H1 (cell line): Measurements from ENCODE around the gene LEFTY2. TPM values are rescaled to one million over a fixed set of nuclear protein-coding genes. Genes with fewer than 3 reads are reported as not detected.

Experiments
- CTCF ChIA-PET: fragments of 300-600 bp; sonication (Branson Sonifier 250); formaldehyde crosslinking; loops from one replicate; lab custom pipeline; 2021; ENCODE audit not compliant: partially characterized antibody; lab: Charles Lee
- POLR2A ChIA-PET: fragments of 300-600 bp; sonication (Branson Sonifier 250); formaldehyde crosslinking; loops from one replicate; lab custom pipeline; 2021; ENCODE audit warnings: inconsistent platforms; ENCODE audit not compliant: partially characterized antibody; lab: Charles Lee
- DNase-seq, 2 experiments: peaks; one replicate each; pipeline versions ENCODE4 v3.0.0 to v3.0.0-alpha.2; 2010 to 2022; ENCODE audit warnings: low spot score in 2 of 2, low read depth in 1 of 2, mixed read lengths in 1 of 2
- FAIRE-seq: peaks from 2 replicates; lab custom pipeline; 2011; peaks lifted over from hg19 to GRCh38; lab: Jason Lieb, UNC
- H2AFZ ChIP-seq: 2 replicates; pipeline ENCODE4 v1.8.1; 2012; ENCODE audit warnings: low read length, inconsistent platforms
- H2AK5ac ChIP-seq: 2 replicates; pipeline ENCODE4 v1.6.1; 2013; ENCODE audit warnings: low read depth, low read length
- H2BK120ac ChIP-seq: replicated peaks from 2 replicates; pipeline ENCODE3; 2013; ENCODE audit warnings: low read depth, low read length, inconsistent platforms
- H2BK12ac ChIP-seq: 2 replicates; pipeline ENCODE4 v1.6.1; 2013; ENCODE audit warnings: low read depth, low read length
- H2BK15ac ChIP-seq: 2 replicates; pipeline ENCODE4 v1.6.1; 2013; ENCODE audit warnings: low read length
- H2BK20ac ChIP-seq: 2 replicates; pipeline ENCODE4 v1.6.1; 2013; ENCODE audit warnings: low read length
- H2BK5ac ChIP-seq: 2 replicates; pipeline ENCODE4 v1.6.1; 2013; ENCODE audit warnings: low read depth, low read length
- H3K14ac ChIP-seq: 2 replicates; pipeline ENCODE4 v1.6.1; 2013; ENCODE audit warnings: inconsistent platforms; ENCODE audit not compliant: insufficient read length
- H3K18ac ChIP-seq: 2 replicates; pipeline ENCODE4 v1.6.1; 2013; ENCODE audit warnings: low read length; ENCODE audit errors: extremely low read depth
- H3K23ac ChIP-seq: 2 replicates; pipeline ENCODE4 v1.6.1; 2013; ENCODE audit warnings: inconsistent platforms; ENCODE audit not compliant: insufficient read length
- H3K23me2 ChIP-seq: 2 replicates; pipeline ENCODE4 v1.6.1; 2013; ENCODE audit warnings: low read depth, low read length
- H3K27ac ChIP-seq: 2 replicates; pipeline ENCODE4 v1.6.1; 2011; ENCODE audit warnings: low read depth, low read length, inconsistent platforms
- H3K27me3 ChIP-seq, 4 experiments: replicated peaks in 1 of 4; 1 replicate in 1 of 4; 2 replicates in 3 of 4; pipeline versions ENCODE4 v1.6.1 to v1.8.1; 2011 to 2013; ENCODE audit warnings: low read length in 3 of 4, mild to moderate bottlenecking in 3 of 4, inconsistent platforms in 2 of 4, mixed read lengths in 2 of 4, moderate library complexity in 1 of 4; ENCODE audit not compliant: control insufficient read depth in 3 of 4, insufficient read depth in 3 of 4; ENCODE audit errors: extremely low read depth in 1 of 4
- H3K36me3 ChIP-seq, 4 experiments: 2 replicates each; pipeline versions ENCODE4 v1.6.1 to v1.8.1; 2011 to 2013; ENCODE audit warnings: mild to moderate bottlenecking in 4 of 4, low read length in 3 of 4, moderate library complexity in 2 of 4, control low read depth in 1 of 4, inconsistent platforms in 1 of 4; ENCODE audit not compliant: insufficient read depth in 4 of 4, control insufficient read depth in 2 of 4
- H3K4ac ChIP-seq: replicated peaks from 2 replicates; pipeline ENCODE3; 2013; ENCODE audit warnings: low read length, low read depth, mixed read lengths, inconsistent platforms; ENCODE audit not compliant: insufficient read length
- H3K4me1 ChIP-seq, 4 experiments: replicated peaks in 1 of 4; 1 replicate in 1 of 4; 2 replicates in 3 of 4; pipeline versions ENCODE4 v1.6.1 to v1.8.1; 2011 to 2013; ENCODE audit warnings: low read length in 3 of 4, inconsistent platforms in 2 of 4, mixed read lengths in 1 of 4; ENCODE audit not compliant: insufficient read depth in 4 of 4, control insufficient read depth in 3 of 4
- H3K4me2 ChIP-seq, 2 experiments: 2 replicates each; pipeline versions ENCODE4 v1.6.1 to v1.8.1; 2011 to 2013; ENCODE audit warnings: low read depth in 2 of 2, low read length in 2 of 2, control low read depth in 1 of 2, inconsistent platforms in 1 of 2, mild to moderate bottlenecking in 1 of 2; ENCODE audit not compliant: insufficient read depth in 1 of 2
- H3K4me3 ChIP-seq, 4 experiments: fragments of 200-600, 300-600 bp in 1 of 4; sonication (generic), shearing (Covaris generic), sonication (Bioruptor Twin) in 1 of 4; 2 replicates each; pipeline versions ENCODE4 v1.5.1 to v1.8.1; 2011 to 2016; ENCODE audit warnings: low read length in 4 of 4, low read depth in 3 of 4, control low read depth in 2 of 4, inconsistent platforms in 2 of 4, mild to moderate bottlenecking in 2 of 4, mixed read lengths in 1 of 4, moderate library complexity in 1 of 4; ENCODE audit not compliant: insufficient read depth in 2 of 4; ENCODE audit errors: extremely low read depth in 1 of 4
- H3K56ac ChIP-seq: replicated peaks from 2 replicates; pipeline ENCODE3; 2013; ENCODE audit warnings: low read depth, mild to moderate bottlenecking, mixed read lengths, low read length, inconsistent platforms; ENCODE audit not compliant: insufficient read length
- H3K79me1 ChIP-seq: 2 replicates; pipeline ENCODE4 v1.6.1; 2013; ENCODE audit warnings: low read depth, low read length, control low read depth
- H3K79me2 ChIP-seq, 2 experiments: 2 replicates each; pipeline versions ENCODE4 v1.6.1 to v1.8.1; 2012 to 2013; ENCODE audit warnings: low read length in 2 of 2, mild to moderate bottlenecking in 2 of 2, inconsistent platforms in 1 of 2; ENCODE audit not compliant: insufficient read depth in 2 of 2, control insufficient read depth in 1 of 2
- H3K9ac ChIP-seq, 4 experiments: replicated peaks in 1 of 4; 1 replicate in 1 of 4; 2 replicates in 3 of 4; pipeline versions ENCODE4 v1.6.1 to v1.8.1; 2011 to 2013; ENCODE audit warnings: low read depth in 3 of 4, low read length in 3 of 4, control low read depth in 2 of 4, mild to moderate bottlenecking in 2 of 4, moderate library complexity in 2 of 4, inconsistent platforms in 1 of 4; ENCODE audit errors: extremely low read depth in 1 of 4
- H3K9me3 ChIP-seq, 2 experiments: 2 replicates each; pipeline versions ENCODE4 v1.6.1 to v1.8.1; 2012 to 2013; ENCODE audit warnings: mild to moderate bottlenecking in 2 of 2, moderate library complexity in 2 of 2, control low read depth in 1 of 2, inconsistent platforms in 1 of 2, low read depth in 1 of 2, low read length in 1 of 2, mixed read lengths in 1 of 2; ENCODE audit not compliant: insufficient read depth in 2 of 2
- H4K20me1 ChIP-seq, 2 experiments: replicated peaks in 1 of 2; 2 replicates each; pipeline versions ENCODE3 to v1.8.1; 2011 to 2013; ENCODE audit warnings: inconsistent platforms in 2 of 2, low read length in 2 of 2, mild to moderate bottlenecking in 1 of 2; ENCODE audit not compliant: insufficient read depth in 2 of 2, control insufficient read depth in 1 of 2
- H4K5ac ChIP-seq: 2 replicates; pipeline ENCODE4 v1.6.1; 2013; ENCODE audit warnings: low read length, low read depth, mixed read lengths, inconsistent platforms; ENCODE audit not compliant: insufficient read length
- H4K8ac ChIP-seq: 2 replicates; pipeline ENCODE4 v1.8.0; 2013; ENCODE audit warnings: mild to moderate bottlenecking, moderate library complexity, low read length, inconsistent platforms; ENCODE audit not compliant: insufficient read depth; ENCODE audit errors: extremely low read depth
- H4K91ac ChIP-seq: replicated peaks from 2 replicates; pipeline ENCODE3; 2013; ENCODE audit warnings: low read length, mixed read lengths, inconsistent platforms; ENCODE audit not compliant: insufficient read length
- BACH1 ChIP-seq: IDR thresholded peaks from 2 replicates; pipeline ENCODE4 v1.6.1; 2012; ENCODE audit warnings: low read length, improper control_type of control experiment
- GABPA ChIP-seq: IDR thresholded peaks from 2 replicates; pipeline ENCODE4 v1.6.1; 2011; ENCODE audit warnings: mild to moderate bottlenecking, low read length, moderate library complexity, borderline replicate concordance; ENCODE audit not compliant: insufficient read depth
- RAD21 ChIP-seq, 2 experiments: IDR thresholded peaks in 1 of 2; conservative IDR thresholded peaks in 1 of 2; 2 replicates each; pipeline ENCODE4 v1.6.1; 2011; ENCODE audit warnings: low read depth in 2 of 2, low read length in 2 of 2, improper control_type of control experiment in 1 of 2, inconsistent platforms in 1 of 2, mild to moderate bottlenecking in 1 of 2, moderate library complexity in 1 of 2
- SIN3A ChIP-seq, 2 experiments: IDR thresholded peaks in 1 of 2; conservative IDR thresholded peaks in 1 of 2; 2 replicates each; pipeline ENCODE4 v1.6.1; 2011 to 2012; ENCODE audit warnings: low read length in 2 of 2, improper control_type of control experiment in 1 of 2, low read depth in 1 of 2, mild to moderate bottlenecking in 1 of 2
- TBP ChIP-seq: IDR thresholded peaks from 2 replicates; pipeline ENCODE4 v1.6.1; 2011; ENCODE audit warnings: low read depth, low read length, improper control_type of control experiment
- YY1 ChIP-seq: IDR thresholded peaks from 2 replicates; pipeline ENCODE4 v1.6.1; 2011; ENCODE audit warnings: low read depth, mild to moderate bottlenecking, low read length
- WGBS, 2 experiments: shearing (Covaris generic) in 1 of 2; methylation state at CpG; one replicate each; pipeline versions ENCODE4 v1.1.6 to v1.1.7; 2013 to 2015; ENCODE audit warnings: low lambda C conversion rate in 2 of 2, mixed read lengths in 2 of 2, inconsistent platforms in 1 of 2, low coverage in 1 of 2, missing lambda C conversion rate in 1 of 2; ENCODE audit not compliant: insufficient replicate concordance in 2 of 2, insufficient coverage in 1 of 2, insufficient read length in 1 of 2; ENCODE audit errors: extremely low coverage in 1 of 2, missing lambda C conversion rate in 1 of 2; 5-methylcytosine and 5-hydroxymethylcytosine counted together
- polyA plus RNA-seq, 7 experiments: library from polyadenylated mRNA; depleted of rRNA in 3 of 7; stranded (reverse) in 5 of 7; unstranded in 2 of 7; fragments of >200 nt in 5 of 7; fragments of 200-250 nt in 2 of 7; gene quantifications; 1 replicate in 5 of 7; 2 replicates in 1 of 7; 4 replicates in 1 of 7; pipeline versions ENCODE4 v1.2.1 to v1.2.3, GENCODE V29; 2011 to 2013; ENCODE audit warnings: missing spikeins in 2 of 7, mixed read lengths in 2 of 7
- total RNA-seq: library from RNA; stranded (reverse); fragmentation: NEBNext Ultra II Directional; extraction: Animal tissue kit (Norgen Biotek cat#: 25700); gene quantifications from 2 replicates; pipeline ENCODE4 v1.2.1, GENCODE V29; 2021
- TF ChIP-seq, protein P1 (sequence below): IDR thresholded peaks from 2 replicates; pipeline ENCODE4 v1.6.1; 2012; ENCODE audit warnings: low read length, inconsistent platforms

Gene LEFTY2
- total and polyA plus RNA-seq, 2 of the 8 experiments (the other 6 are each of a cell fraction or from before 2014, with no cell fraction given), result 2.6 to 4.3 TPM

DNA sequence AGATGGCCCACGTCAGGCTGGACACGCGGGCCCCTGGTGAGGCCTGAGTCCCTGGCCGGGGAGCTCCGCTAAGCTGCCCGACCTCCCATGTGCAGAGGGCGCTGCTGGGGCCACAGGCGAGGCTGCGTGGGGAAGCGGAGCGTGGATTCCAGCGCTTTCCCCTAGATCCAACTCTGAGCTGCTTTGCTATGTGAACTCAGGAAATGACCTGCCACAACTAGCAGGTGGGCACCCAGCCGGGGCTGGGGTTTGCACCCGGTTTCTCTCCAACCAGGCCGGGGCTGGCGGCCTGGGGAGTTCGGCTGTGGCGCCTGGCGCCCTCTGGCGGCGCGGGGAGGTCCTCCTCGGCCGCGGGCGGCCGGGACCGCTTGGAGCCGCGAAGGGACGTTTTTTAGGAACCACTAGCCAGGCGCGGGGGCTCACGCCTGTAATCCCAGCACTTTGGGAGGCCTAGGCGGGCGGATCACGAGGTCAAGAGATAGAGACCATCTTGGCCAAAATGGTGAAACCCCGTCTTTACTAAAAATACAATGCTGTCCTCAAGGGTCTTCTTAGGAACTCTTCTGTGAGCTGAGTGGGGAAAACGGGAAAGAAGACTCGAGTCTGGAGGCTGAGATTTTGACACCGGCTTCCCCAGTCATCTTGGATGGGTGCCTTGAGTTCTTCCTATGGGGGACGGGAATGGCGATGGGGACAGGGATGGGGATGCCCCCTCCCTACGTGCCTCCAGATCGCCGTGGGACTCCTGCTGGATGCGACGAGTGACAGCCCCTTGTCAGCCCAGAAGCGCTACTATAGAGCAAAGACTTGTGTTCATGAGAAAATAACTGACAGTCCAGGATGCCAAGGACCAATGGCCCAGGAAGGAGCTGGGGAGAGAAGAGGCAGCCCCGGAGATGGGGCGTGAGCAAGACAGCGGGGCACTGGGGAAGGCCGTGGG lies 29.6 kb downstream of the LEFTY2 start:
- no peak overlapping the region for H4K5ac ChIP-seq
- no peak overlapping the region for H3K14ac ChIP-seq
- H3K4ac ChIP-seq, result peak overlapping the region; percentile 16
- DNase-seq (peak in 1 of 2 experiments; percentile 94), FAIRE-seq (no peak)
- no peaks in the 10 kb centered on the region for H3K79me2 ChIP-seq
- peak overlapping the region in 1 of 2 experiments; percentile 12; a peak in 2 of 4 replicates for H3K4me2 ChIP-seq
- no peak overlapping the region for H2BK15ac ChIP-seq
- peak overlapping the region; percentile 63 for H2BK12ac ChIP-seq
- no peak overlapping the region for H3K56ac ChIP-seq
- ChIA-PET CTCF (interaction anchor here (0.6 to 18.7 kb wide), 46 partner anchors 9 to 1087 kb away, joined by 3 to 406 read pairs (median 5); partner anchors contain the start of genes LEFTY1, LEFTY2, PYCR2 and SRP9), POLR2A (interaction anchor here (0.5 to 5.3 kb wide), 12 partner anchors 10 to 131 kb away, joined by 3 to 41 read pairs (median 3); partner anchors contain the start of gene TMEM63A)
- no peaks in the 10 kb centered on the region for H3K23me2 ChIP-seq
- H4K8ac ChIP-seq, result peak overlapping the region; percentile 63
- no peak overlapping the region for H3K27ac ChIP-seq
- H4K91ac ChIP-seq, result peak overlapping the region; percentile 38
- no peak overlapping the region for H3K4me3 ChIP-seq
- no peak overlapping the region for H3K9ac ChIP-seq
- peak overlapping the region; percentile 16; the same call in 1 of the 2 replicates for H2BK20ac ChIP-seq
- H3K9me3 ChIP-seq, result no peaks in the 10 kb centered on the region
- H3K23ac ChIP-seq, result no peak overlapping the region
- peak overlapping the region; percentile 2; the same call in 1 of the 2 replicates for H3K18ac ChIP-seq
- no peak overlapping the region for H2BK120ac ChIP-seq
- no peaks in the 10 kb centered on the region for H3K36me3 ChIP-seq
- 56% methylated on average over 35 of the region's 53 CpGs; no CpG with 5 or more reads in 1 of the 2 experiments for WGBS, 2 experiments
- 0 out of 2 replicates have a peak overlapping the region, but pooled peaks have one; percentile 11 for H2AK5ac ChIP-seq
- peaks cover 3% of the 10 kb centered on the region; the same call in 1 of the 2 replicates for H3K79me1 ChIP-seq
- H3K27me3 ChIP-seq, result no peaks in the 10 kb centered on the region; a peak in 2 of 7 replicates
- peak overlapping the region; percentile 46; the same call in 1 of the 2 replicates for H2AFZ ChIP-seq
- H2BK5ac ChIP-seq, result peak overlapping the region; percentile 66; the same call in 1 of the 2 replicates
- peaks cover 0 to 7% (median 1%) of the 10 kb centered on the region in 4 experiments; a peak in 2 of 7 replicates for H3K4me1 ChIP-seq
- no peaks in the 10 kb centered on the region for H4K20me1 ChIP-seq
- TF ChIP-seq YY1 (peak; percentile 37; the same call in 1 of the 2 replicates), RAD21 (IDR thresholded peaks at IDR 0.05 in 1 of 2, conservative IDR thresholded peaks at IDR 0.05 in 1 of 2; ENCODE audit: low read depth in 2 of 2, low read length in 2 of 2) (peak; percentile 86 to 92), SIN3A (conservative IDR thresholded peaks at IDR 0.05 in 1 of 2, IDR thresholded peaks at IDR 0.05 in 1 of 2; ENCODE audit: low read depth in 1 of 2, low read length in 2 of 2) (0 out of 4 replicates have a peak, but pooled peaks of 1 of the 2 experiments have one; percentile 61), GABPA (peak; percentile 67; the same call in 1 of the 2 replicates), BACH1 (peak; percentile 77), TBP (peak; percentile 31; the same call in 1 of the 2 replicates)
- TF ChIP-seq, protein P1, sequence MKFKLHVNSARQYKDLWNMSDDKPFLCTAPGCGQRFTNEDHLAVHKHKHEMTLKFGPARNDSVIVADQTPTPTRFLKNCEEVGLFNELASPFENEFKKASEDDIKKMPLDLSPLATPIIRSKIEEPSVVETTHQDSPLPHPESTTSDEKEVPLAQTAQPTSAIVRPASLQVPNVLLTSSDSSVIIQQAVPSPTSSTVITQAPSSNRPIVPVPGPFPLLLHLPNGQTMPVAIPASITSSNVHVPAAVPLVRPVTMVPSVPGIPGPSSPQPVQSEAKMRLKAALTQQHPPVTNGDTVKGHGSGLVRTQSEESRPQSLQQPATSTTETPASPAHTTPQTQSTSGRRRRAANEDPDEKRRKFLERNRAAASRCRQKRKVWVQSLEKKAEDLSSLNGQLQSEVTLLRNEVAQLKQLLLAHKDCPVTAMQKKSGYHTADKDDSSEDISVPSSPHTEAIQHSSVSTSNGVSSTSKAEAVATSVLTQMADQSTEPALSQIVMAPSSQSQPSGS, result no peak
